Astrocyte of the hippocampus (primary cell): ENCODE data around the gene SLC16A2.
"Not testable (repeated sequence)": the region's sequence is repeated elsewhere in the genome, so short reads cannot be mapped to it uniquely, and the experiment has no call there.

Experiments used
- DNase-seq: peaks from one replicate; pipeline ENCODE4 v3.0.0; 2011; ENCODE audit warnings: low read depth, low spot score

SLC16A2 gene

GRCh38 chrX:74445099-74445498, 23.8 kb downstream of the SLC16A2 start:
- no peak for DNase-seq

GRCh38 chrX:74446876-74447275, 25.6 kb downstream of the SLC16A2 start:
- DNase-seq: no peak

GRCh38 chrX:74448669-74449068, 27.4 kb downstream of the SLC16A2 start:
- no peak for DNase-seq

GRCh38 chrX:74449322-74449936, 28.1 kb downstream of the SLC16A2 start:
- DNase-seq: peak; percentile 56

- DNase-seq: peak; percentile 37
Observed at GRCh38 chrX:74449937-74450330, 28.6 kb downstream of the SLC16A2 start.

DNA sequence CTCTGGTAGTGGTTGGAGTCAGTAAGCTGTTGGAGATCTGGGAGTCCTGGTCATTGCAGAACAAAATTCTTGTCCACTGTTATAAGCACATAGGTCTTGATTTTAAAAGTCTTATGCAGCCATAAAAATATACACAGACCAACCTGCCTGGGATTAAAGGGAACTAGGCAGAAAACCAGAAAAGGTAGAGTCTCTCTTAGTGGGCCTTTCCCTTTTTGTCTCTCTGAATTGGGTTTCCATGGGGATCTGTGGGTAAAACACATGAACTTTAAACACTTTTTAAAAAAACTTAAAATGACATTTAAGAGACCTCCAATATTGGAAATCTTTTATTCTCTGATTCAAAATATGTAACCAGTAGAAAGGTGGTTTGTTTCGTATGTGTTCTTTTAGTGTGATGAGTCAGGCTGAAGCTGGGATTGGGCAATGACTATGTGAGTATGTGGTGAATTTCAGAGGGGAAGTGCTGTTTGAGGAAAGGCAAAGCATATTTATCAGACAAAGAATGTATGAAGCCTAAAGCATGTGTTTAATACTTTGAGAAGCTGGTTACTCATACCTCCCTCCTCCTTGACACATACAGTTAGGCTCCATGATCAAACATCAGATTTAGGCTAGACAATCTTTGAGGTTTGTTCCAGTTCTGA, 29.6 kb downstream of the SLC16A2 start:
- peak; percentile 82 for DNase-seq

DNA sequence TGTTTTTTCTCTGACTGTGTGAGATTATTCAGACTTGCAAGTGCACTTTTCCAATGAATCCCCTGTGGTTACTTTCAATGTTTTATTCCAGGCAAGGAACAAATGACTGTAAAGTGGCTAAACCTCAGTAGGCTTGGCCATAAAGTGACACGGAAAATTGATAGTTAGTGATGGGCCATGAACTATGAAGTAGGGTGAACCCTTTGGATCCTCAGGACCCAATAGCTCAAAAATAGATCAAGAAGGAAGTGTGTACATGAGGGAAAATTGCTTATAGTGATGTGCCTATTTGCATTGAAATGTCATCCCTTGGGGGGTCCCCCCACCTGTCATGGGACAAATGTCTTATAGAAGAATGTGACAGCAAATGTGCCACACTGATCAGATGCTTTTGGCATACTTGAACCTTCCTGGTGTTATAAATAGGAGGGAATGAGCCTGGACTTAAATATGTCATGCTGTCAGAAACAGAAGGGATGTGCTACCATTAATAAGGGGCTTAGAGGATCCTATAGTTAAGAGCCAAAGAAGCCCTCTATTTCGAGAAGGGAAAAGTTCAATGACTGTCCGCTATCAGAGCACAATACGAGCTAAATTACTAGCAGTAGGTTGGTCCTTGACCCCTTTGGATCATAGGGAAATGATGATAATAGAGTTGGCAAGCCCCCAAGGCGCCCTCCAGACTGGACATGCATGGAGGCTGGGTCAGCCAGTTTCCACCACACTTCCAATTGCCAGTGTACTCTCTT, 30.3 kb downstream of the SLC16A2 start:
- DNase-seq: no peak

DNA sequence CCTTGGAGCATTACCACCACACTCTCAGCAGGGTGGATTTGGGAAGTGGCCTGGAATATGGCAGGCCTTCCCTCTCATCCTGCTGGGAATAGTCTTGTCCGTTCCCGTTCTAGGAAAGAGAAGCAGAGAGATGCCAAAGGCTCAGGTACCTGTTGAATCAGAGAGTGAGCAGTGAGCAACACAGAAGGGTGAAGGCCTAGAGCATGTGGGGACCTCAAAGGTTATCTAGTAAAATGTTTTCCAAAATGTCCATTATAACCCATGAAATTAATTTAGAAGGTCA, 30.8 kb downstream of the SLC16A2 start:
- no peak for DNase-seq

DNA sequence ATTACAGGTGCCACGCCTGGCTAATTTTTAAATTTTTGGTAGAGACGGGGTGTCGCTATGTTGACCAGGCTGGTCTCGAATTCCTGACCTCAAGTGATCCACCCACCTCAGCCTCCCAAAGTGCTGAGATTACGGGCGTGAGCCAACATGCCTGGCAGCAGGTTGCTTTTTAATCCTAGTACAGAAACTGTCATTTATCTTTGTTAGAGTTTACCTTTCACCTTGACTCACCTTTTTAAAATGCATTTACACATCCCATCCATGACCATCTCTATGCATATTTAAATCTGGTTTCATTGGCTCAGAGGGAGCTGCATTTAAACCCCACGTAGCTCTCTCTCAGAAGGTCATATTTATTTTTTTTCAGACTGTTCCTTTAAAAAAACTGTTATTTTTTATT, 31.9 kb downstream of the SLC16A2 start:
- DNase-seq: no peak

DNA sequence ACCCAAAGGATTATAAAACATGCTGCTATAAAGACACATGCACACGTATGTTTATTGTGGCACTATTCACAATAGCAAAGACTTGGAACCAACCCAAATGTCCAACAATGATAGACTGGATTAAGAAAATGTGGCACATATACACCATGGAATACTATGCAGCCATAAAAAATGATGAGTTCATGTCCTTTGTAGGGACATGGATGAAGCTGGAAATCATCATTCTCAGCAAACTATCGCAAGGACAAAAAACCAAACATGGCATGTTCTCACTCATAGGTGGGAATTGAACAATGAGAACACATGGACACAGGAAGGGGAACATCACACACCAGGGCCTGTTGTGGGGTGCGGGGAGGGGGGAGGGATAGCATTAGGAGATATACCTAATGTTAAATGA, 32.9 kb downstream of the SLC16A2 start:
- DNase-seq: not testable (repeated sequence)

DNA sequence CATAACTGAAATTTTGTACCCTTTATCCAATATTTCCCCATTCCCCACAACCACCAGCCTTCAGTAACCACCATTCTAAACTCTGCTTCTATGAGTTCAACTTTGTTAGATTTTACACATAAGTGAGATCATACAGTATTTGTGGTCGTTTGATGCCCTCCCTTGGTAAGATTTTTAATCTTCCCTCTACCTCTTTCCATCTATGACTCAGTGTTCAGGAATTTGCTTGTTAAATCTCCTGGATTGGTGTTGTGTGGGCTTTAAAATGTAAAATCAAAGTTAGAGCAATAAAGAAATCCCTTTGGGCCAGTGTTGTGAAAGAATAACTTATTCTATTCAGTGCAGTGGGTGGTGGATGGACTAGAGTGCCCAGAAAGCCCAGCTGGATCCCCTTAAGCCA, 37.4 kb downstream of the SLC16A2 start:
- peak; percentile 76 for DNase-seq

GRCh38 chrX:74461384-74461783, 40.1 kb downstream of the SLC16A2 start:
- no peak for DNase-seq

DNA sequence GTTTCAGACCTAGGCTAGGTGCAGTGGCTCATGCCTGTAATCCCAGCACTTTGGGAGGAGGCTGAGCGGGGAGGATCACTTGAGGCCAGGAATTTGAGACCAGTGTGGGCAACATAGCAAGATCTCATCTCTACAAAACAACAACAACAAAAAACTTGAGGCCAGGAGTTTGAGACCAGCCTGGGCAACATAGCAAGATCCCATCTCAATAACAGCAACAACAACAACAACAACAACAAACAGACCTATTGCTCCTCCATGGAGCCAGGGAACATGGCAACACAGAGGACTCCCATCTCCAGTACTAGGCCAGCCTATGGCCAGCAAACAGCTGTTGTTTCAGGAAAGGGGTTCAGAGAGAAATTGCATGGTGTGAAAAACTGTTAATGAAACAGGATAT, 43.4 kb downstream of the SLC16A2 start:
- DNase-seq: no peak

DNA sequence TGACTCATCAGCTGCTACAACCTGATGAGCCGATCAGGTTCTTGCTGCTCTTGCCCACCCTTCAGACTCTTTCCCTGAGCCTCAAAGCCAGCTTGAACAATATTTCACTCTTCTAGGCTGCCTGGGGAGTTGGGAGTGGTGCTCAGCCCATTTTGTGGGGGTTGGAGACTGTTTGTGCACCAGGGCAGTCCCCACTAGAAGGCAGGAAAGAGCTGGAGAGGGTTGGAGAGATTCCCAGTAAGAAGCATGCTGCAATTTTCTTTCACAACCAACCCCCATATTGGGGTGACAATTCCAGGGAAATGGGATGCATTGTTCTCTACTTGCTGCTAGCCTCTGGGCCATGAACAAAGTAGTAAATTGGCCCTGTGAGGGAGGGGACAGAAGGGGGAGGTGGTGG, 44.1 kb downstream of the SLC16A2 start:
- DNase-seq: no peak

DNA sequence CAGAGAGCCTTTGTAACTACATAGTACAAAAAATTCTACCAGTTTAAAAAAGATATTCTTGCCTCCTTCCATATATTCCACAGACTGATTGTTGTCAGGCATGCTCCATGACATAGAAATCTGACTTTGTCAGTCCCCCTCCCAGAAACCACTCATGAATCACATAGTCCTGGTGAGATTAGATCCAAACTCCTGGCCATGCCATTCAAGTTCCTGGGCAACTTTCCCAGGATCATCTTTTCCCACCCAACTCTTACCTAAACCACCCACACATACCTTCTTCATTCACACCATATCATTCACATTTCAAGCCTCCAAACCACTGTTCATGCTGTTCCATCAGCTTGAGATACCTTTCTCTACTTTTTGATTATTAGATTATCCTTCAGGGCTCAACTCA, 46.4 kb downstream of the SLC16A2 start:
- no peak for DNase-seq

DNA sequence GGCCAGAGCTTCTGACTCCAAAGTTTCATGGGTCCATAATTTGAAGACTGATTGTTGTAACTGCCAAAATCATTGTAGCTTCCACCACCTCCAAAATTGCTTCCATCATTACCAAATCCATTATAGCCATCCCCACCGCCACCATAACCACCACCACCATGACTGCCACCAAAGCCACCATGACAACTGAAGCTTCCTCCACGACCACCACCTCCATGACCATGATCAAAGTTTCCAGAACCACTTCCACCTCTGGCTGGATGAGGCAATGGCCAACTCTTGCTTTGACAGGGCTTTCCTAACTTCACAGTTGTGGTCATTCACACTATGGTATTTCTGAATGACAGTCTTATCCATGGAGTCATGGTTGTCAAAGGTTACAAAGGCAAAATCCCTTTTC, 51.8 kb downstream of the SLC16A2 start:
- not testable (repeated sequence) for DNase-seq

DNA sequence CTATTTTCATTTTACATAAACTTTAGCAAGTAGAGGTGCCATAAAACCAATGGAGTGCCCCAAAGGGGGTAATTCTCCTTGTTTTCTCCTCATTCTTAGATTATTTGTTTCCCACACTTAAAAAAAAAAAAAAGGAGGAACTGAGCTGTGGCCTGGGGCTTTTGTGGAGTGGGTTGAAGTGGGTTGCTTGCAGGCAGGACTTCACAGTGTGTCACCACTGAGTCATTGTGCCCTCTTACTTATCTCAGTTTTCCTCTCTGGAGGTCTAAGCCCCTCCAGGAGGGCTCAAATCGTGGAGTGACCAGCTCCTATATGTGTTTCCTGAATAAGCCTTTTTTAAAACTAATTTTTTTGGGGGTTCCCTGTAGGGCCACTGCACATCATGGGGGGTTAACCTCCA, 69.0 kb downstream of the SLC16A2 start:
- DNase-seq: no peak

GRCh38 chrX:74492720-74493201, 71.5 kb downstream of the SLC16A2 start:
- DNase-seq: no peak

DNA sequence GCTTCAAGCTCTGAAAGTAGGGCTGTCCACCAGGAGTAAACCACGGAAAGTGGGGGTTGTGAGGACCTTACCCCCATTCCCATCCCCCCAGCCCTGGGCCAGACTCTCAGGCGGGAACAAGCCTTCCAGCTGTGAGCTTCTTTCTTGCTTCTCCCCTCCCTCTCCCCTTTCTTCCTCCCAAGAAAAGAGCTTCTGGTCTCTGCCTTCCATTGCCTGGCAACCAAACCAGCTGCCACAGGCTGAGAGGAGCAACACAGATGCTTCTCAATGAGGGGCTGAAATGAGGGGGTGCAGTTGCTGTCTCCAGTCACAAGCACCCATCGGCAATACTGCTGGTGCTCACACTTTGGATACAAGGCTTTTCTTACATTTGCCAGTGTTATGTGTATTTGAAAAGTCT, 72.5 kb downstream of the SLC16A2 start:
- DNase-seq: no peak

DNA sequence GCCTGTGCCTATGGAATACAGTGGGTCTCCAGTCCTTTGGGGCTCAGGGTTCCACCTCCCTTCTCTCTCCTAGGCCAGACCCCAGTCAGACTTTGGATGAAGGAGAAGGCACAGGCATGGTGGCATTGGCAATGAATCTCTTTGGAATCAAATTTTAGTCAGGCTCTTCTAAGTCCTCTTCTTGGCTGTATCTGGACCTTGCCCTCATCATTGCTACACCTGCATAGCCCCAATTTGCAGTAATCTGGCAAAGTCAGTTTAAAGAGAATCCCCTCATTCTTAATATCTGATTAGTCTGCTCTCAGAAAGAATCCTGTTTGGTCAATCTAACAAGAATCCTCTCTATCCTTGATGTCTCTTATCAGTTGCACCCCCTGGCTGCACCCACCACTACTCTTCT, 77.6 kb downstream of the SLC16A2 start:
- no peak for DNase-seq

GRCh38 chrX:74500067-74500466, 78.8 kb downstream of the SLC16A2 start:
- DNase-seq: no peak

DNA sequence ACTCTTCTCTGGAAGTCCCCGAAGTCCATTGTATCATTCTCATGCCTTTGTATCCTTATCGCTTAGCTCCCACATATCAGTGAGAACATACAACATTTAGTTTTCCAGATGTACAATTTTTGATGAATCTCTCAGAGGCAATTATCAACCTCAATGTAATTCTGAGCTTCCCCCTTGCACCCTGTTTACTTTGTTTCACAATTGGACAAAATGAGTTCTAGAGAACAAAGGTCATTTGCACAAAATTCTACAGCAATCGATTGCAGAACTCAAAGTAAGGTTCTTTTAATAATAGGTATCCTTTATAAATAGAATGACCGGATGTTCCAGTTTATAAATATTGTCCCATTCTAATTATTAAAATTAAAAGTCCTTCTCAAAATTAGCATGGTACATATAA, 79.3 kb downstream of the SLC16A2 start:
- no peak for DNase-seq

DNA sequence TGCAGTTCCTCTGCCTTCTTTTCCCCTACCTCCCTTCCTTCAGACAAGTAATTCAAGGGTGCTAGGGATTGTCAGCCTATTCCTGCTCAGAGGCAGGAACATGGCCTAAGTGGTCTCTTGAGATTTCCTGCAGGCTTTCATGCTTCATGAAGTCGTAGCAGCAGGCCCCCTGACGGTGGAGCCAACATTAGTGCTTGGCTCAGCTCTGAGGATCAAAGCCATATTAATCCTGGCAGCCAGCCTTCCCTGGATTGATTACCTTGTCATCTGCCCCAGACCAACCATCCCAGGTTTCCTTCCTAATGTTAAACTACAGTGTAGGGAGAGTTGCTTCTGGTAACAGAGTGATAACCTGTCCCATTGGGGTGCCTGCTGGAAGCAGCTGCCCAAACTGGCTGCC, 84.1 kb downstream of the SLC16A2 start:
- DNase-seq: no peak
